Ovary (tissue), 3 donors: Measurements from ENCODE around the gene NEK9.
A peak's percentile ranks its signal among the peaks of the same experiment; 100 is the strongest.

ENCODE experiments used
- CTCF ChIP-seq, 3 donors: fragments of 450-650 bp in 2 of 3; fragments of 200-600 bp in 1 of 3; IDR thresholded peaks; one replicate each; pipeline versions ENCODE4 v1.5.1 to v1.8.0; 2016 to 2022; ENCODE audit warnings: antibody characterized with exemption in 3 of 3, mild to moderate bottlenecking in 1 of 3
- EP300 ChIP-seq: sonication (generic); formaldehyde crosslinking; IDR thresholded peaks from one replicate; pipeline ENCODE4 v1.6.1; 2017; ENCODE audit warnings: antibody characterized with exemption
- POLR2A ChIP-seq: fragments of 450-650 bp; IDR thresholded peaks from one replicate; pipeline ENCODE4 v1.6.1; 2017; ENCODE audit warnings: antibody characterized with exemption, mild to moderate bottlenecking, moderate library complexity
- donor health status: DM: no; HTN: no; CAD: no.

- peak; percentile 70 for TF ChIP-seq POLR2A
- TF ChIP-seq CTCF (IDR thresholded peaks at IDR 0.05), result no peak
- peak; percentile 38 for TF ChIP-seq EP300
Measured at GRCh38 chr14:75069121-75069810, 57.6 kb downstream of the NEK9 start, which contains the start of gene ZC2HC1C.
